CD4-positive, alpha-beta T cell treated with Interleukin-15 for 1 hour (primary cell): Measurements from ENCODE around the gene DNM2.

Experiments
- DNase-seq: peaks from one replicate; pipeline ENCODE4 v3.0.0-alpha.2; 2020

The DNM2 gene

GRCh38 chr19:10691178-10691881 lies 26.5 kb upstream of the DNM2 start:
- no peak for DNase-seq

DNA sequence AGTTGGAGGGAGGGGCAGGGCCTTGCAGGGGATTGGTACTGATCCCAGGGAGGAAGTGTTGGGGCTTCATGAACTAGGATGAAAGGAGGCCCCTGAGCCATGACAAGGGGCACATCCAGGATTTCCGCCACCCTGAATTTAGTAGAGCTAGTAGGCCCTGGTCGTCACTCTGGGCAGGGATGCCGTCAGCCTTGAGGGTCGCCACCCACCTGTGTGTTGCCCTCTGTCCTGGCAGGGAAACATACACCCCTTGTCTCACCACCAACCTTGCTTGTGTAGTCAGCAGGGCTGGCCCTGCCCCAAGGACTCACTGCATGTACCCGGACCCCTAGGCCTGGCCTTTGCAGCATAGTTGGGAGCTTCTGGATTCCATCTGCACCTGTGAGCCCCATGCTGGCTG lies 26.0 kb upstream of the DNM2 start:
- DNase-seq = no peak

DNA sequence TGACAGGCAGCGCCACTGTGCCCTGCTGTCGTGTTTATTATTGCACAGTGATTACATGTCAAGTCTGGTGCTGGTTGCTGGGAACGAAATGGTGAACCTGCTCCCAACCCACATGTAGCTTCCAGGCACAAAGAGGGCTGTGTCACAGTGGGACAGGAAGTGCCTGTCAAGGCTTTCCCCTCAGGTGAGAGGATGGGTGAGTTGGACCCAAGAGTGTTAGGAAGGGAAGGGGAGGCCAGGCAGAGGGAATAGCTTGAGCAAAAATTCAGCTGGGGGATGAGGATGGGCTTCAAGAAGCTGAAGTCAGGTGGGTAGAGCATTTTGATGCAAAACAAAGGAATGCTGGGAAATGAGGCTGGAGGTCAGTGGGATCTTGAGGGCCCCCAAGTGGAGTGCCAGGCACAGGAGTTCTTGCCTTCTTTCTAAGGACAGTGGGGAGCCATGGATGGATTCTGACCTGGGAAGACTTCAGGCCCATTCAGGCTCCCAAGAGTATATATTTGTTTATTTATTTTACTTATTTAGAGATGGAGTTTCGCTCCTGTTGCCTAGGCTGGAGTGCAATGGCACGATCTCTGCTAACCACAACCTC lies 25.1 kb upstream of the DNM2 start:
- DNase-seq = no peak

- DNase-seq = no peak
Measured at GRCh38 chr19:10694706-10695307, 23.1 kb upstream of the DNM2 start.

GRCh38 chr19:10695401-10696398 lies 22.2 kb upstream of the DNM2 start:
- peak; percentile 92 for DNase-seq

DNA sequence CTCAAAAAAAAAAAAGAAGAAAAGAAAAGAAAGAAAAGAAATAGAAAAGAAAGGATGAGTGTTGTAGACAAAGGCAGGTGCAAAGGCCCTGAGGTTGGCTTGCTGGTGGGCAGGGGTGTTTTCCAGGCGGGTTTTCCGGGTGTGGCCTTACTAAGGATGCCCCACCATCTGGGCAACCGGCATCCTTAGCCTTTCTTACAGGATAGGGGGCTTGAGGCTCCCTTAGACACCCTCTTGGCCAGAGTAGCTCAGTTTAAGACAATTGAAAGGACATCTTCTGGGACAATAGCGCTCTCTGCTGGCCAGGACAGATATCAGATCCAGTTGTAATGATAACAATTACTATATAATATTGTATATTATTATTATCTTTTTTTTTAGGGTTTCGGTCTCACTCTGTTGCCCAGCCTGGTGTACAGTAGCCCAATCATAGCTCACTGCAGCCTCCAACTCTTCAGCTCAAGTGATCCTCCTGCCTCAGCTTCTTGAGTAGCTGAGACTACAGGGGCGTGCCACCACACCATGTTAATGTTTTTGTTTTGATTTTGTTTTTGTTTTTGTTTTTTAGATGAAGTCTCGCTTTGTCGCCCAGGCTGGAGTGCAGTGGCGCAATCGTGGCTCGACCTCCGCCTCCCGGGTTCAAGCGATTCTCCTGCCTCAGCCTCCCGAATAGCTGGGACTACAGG lies 18.1 kb upstream of the DNM2 start:
- peak; percentile 59 for DNase-seq

DNA sequence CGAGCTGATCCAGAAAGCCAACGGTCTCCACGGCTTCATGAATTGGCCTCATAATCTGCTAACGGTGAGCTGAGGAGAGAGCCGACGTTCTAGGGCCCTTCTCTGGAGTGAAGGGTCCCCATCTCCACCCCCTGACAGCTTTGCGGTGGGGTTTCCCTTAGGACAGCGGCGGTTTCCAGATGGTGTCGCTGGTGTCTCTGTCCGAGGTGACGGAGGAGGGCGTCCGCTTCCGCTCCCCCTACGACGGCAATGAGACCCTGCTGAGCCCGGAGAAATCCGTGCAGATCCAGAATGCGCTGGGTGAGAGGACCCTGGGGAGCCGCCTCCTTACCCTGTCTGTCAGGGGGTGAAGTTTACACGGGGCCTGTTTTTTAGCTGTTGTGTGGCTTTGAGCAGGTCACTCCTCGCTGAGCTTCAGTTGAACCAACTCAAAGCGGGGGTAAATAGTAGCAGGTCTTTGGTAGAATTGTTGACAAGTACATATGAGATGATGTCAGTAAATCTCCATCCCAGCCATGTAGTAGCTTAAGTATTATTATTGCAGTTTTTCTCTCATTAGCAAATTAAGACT lies 15.8 kb upstream of the DNM2 start:
- no peak for DNase-seq

GRCh38 chr19:10706990-10707389 lies 10.9 kb upstream of the DNM2 start:
- no peak for DNase-seq

GRCh38 chr19:10707440-10707839 lies 10.4 kb upstream of the DNM2 start:
- DNase-seq = no peak

GRCh38 chr19:10708291-10708690 lies 9.6 kb upstream of the DNM2 start:
- DNase-seq = no peak

DNA sequence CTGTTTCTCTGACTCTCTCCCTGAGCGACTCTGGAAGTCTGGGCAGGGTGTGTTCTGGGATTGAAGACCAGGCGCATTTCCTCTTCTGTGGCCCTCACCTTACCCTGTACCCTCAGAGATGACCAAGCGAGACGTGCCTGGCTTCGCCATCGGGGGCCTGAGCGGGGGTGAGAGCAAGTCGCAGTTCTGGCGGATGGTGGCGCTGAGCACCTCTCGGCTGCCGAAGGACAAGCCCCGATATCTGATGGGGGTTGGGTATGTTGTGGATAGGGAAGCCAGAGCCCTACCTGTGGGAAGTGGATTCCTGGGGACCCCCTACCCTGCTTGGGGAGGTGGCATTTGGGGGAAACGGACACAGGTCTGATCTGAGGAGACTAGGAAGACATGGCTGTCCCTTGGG lies 5.8 kb upstream of the DNM2 start:
- no peak for DNase-seq

GRCh38 chr19:10712754-10713153 lies 5.1 kb upstream of the DNM2 start:
- no peak for DNase-seq

GRCh38 chr19:10713317-10713716 lies 4.6 kb upstream of the DNM2 start:
- DNase-seq = peak; percentile 40

GRCh38 chr19:10717054-10717355 lies 874 bp upstream of the DNM2 start:
- DNase-seq = no peak

- DNase-seq = peak; percentile 34
Measured at GRCh38 chr19:10718205-10719196, 622 bp downstream of the DNM2 start.

- no peak for DNase-seq
Measured at GRCh38 chr19:10719466-10719961, 1.6 kb downstream of the DNM2 start.

- DNase-seq = no peak
Measured at GRCh38 chr19:10720607-10721125, 2.8 kb downstream of the DNM2 start.

DNA sequence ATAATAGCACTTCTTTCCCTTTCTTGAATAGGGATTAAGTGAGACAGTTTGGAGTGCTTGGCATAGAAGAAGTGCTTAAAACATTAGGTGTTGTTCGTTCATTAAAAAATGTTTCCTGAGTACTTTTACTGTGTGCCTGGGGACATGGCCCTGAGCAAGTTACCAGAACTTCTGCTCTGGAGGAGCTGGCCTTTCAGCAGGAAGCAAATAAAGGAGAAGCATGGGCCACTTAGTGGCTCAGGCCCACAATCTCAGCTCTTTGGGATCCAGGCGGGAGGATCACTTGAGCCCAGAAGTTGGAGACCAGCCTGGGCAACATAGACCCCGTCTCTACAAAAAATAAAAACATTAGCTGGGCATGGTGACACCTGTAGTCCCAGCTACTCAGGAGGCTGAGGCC lies 5.7 kb downstream of the DNM2 start:
- no peak for DNase-seq

- DNase-seq = no peak
Measured at GRCh38 chr19:10724573-10725071, 6.7 kb downstream of the DNM2 start.

GRCh38 chr19:10725415-10725814 lies 7.5 kb downstream of the DNM2 start:
- no peak for DNase-seq

DNA sequence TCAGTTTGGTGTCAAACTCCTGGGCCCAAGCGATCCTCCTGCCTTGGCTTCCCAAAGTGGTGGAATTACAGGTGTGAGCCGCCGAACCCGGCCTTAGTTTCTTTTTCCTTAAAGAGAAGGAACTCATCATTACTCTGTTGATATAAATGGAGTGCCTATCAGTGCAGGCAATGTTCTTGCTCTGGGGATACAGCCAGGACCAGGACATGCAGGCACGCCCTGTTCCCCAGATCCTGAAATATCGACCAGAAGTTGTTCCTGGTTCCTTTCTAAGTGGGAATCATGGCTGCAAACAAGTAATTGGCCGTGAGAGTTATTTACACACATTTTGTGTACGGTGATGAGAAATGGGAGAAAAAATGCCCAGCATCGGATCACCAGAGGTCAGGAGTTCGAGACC lies 8.4 kb downstream of the DNM2 start:
- DNase-seq = no peak
